Choroid plexus epithelial cell (primary cell): ENCODE measurements around the gene TNIP1.
A peak's percentile ranks its signal among the peaks of the same experiment; 100 is the strongest.

Experiments
- DNase-seq: peaks from one replicate; pipeline ENCODE4 v3.0.0-alpha.2; 2010; ENCODE audit warnings: low read depth
- H3K4me3 ChIP-seq: 2 replicates; pipeline ENCODE4 v1.5.1; 2011; ENCODE audit warnings: low read depth, mild to moderate bottlenecking, control low read depth, low read length, moderate library complexity
- CTCF ChIP-seq: conservative IDR thresholded peaks from 2 replicates; pipeline ENCODE4 v1.5.1; 2011; ENCODE audit warnings: low read depth, mild to moderate bottlenecking, control low read depth, inconsistent platforms, low read length, moderate library complexity

The TNIP1 gene

DNA sequence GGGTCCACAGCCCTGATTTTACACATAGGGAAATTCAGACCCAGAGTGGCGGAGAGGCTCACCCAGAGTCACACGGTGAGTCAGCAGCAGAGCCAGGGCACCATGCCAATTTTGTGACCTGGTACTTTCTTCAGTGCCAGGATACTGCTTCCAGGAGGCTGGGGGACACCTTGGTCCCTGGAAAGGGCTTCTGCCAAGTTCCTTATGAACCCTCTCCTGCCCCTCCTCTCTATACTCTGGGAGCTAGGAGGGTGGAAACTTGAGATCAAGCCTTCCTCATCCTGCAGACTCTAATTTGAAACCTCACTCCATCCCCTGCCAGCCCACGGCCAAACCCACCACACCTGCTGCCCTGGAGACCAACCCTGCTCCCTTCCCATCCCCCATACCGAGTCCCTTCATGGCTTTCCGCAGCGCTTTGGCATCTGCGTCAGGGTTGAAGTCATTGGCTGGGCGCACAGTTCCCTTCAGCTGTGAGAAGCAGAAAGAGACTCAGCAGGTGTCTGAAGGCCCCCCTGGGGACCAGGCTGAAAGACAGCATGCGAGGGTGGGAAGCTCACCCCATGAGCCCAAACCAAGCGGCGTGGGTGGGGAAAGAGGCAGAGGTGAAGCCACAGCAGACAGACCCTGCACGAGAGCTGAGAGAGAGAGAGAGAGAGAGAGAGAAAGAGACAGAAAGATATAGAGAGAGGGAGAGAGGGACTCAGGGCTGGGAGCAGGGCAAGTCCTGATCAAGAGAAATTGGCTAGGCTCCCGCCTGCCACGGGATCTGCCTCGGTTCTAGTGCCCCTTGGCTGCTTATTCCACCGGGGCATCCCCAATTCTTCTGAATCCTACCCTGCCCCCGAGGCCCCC lies 43.3 kb upstream of the TNIP1 start:
- peak; percentile 46 for DNase-seq
- TF ChIP-seq CTCF = no peak
- no peak overlapping the region for H3K4me3 ChIP-seq

GRCh38 chr5:151122828-151123227 lies 42.0 kb upstream of the TNIP1 start:
- DNase-seq = no peak
- TF ChIP-seq CTCF = no peak
- no peak overlapping the region for H3K4me3 ChIP-seq

- H3K4me3 ChIP-seq = no peak overlapping the region
- DNase-seq = no peak
- no peak for TF ChIP-seq CTCF
Measured at GRCh38 chr5:151121665-151122064, 40.8 kb upstream of the TNIP1 start.

- TF ChIP-seq CTCF = no peak
- H3K4me3 ChIP-seq = no peak overlapping the region
- DNase-seq = no peak
Measured at GRCh38 chr5:151121095-151121494, 40.3 kb upstream of the TNIP1 start.

- no peak for TF ChIP-seq CTCF
- no peak overlapping the region for H3K4me3 ChIP-seq
- DNase-seq = no peak
Measured at GRCh38 chr5:151118913-151119575, 38.2 kb upstream of the TNIP1 start.

- TF ChIP-seq CTCF = peak; percentile 96
- DNase-seq = peak; percentile 74
- H3K4me3 ChIP-seq = no peak overlapping the region
Measured at GRCh38 chr5:151115272-151115905, 34.6 kb upstream of the TNIP1 start.
